GM12878 (cell line): ENCODE results near the gene H2BK1.

Source experiments
- EP300 ChIP-seq, 2 experiments: fragments of 150-350 bp in 1 of 2; IDR thresholded peaks; 2 replicates each; pipeline ENCODE4 v1.6.1; 2011 to 2012; ENCODE audit warnings: low read depth in 2 of 2, low read length in 2 of 2, borderline replicate concordance in 1 of 2, improper control_type of control experiment in 1 of 2, inconsistent platforms in 1 of 2; ENCODE audit not compliant: control insufficient read depth in 1 of 2
- TAF1 ChIP-seq: IDR thresholded peaks from 2 replicates; pipeline ENCODE4 v1.6.1; 2011; ENCODE audit warnings: mild to moderate bottlenecking, low read depth, low read length, borderline replicate concordance
- TF ChIP-seq, protein P1 (sequence below): IDR thresholded peaks from 2 replicates; pipeline ENCODE4 v1.6.1; 2012; ENCODE audit warnings: low read depth, low read length, improper control_type of control experiment

- TF ChIP-seq, protein P1, sequence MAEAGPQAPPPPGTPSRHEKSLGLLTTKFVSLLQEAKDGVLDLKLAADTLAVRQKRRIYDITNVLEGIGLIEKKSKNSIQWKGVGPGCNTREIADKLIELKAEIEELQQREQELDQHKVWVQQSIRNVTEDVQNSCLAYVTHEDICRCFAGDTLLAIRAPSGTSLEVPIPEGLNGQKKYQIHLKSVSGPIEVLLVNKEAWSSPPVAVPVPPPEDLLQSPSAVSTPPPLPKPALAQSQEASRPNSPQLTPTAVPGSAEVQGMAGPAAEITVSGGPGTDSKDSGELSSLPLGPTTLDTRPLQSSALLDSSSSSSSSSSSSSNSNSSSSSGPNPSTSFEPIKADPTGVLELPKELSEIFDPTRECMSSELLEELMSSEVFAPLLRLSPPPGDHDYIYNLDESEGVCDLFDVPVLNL: no peak
- TF ChIP-seq TAF1: no peak
- no peak for TF ChIP-seq EP300 (IDR thresholded peaks at IDR 0.05; ENCODE audit: borderline replicate concordance in 1 of 2, control insufficient read depth in 1 of 2, low read depth in 2 of 2, low read length in 2 of 2)
Observed at GRCh38 chr7:151173386-151174245, 36.7 kb downstream of the H2BK1 start.
